WERI-Rb-1 (cell line): ENCODE data around the gene CTBS.
"Not testable (repeated sequence)": the region's sequence is repeated elsewhere in the genome, so short reads cannot be mapped to it uniquely, and the experiment has no call there.

Experiments
- DNase-seq: peaks from one replicate; pipeline ENCODE4 v3.0.0-alpha.2; 2020
- H3K27ac ChIP-seq: fragments of 250-450 bp; sonication (Bioruptor Pico); 2 replicates; pipeline ENCODE4 v1.5.1; 2020; ENCODE audit warnings: mild to moderate bottlenecking, moderate library complexity
- H3K27me3 ChIP-seq: fragments of 250-450 bp; sonication (Bioruptor Pico); 2 replicates; pipeline ENCODE4 v1.5.1; 2021; ENCODE audit warnings: mild to moderate bottlenecking, low read depth, moderate library complexity; ENCODE audit not compliant: insufficient read depth, severe bottlenecking
- H3K36me3 ChIP-seq: fragments of 250-450 bp; sonication (Bioruptor Pico); 2 replicates; pipeline ENCODE4 v1.5.1; 2020; ENCODE audit warnings: mild to moderate bottlenecking, moderate library complexity
- H3K4me3 ChIP-seq: 2 replicates; pipeline ENCODE4 v1.5.1; 2011; ENCODE audit warnings: low read depth, mild to moderate bottlenecking, control low read depth, low read length
- H3K9me3 ChIP-seq: fragments of 250-450 bp; sonication (Bioruptor Pico); 2 replicates; pipeline ENCODE4 v1.5.1; 2021; ENCODE audit warnings: mild to moderate bottlenecking, moderate library complexity; ENCODE audit not compliant: severe bottlenecking
- CTCF ChIP-seq: IDR thresholded peaks from 2 replicates; pipeline ENCODE4 v1.5.1; 2011; ENCODE audit warnings: low read depth, mild to moderate bottlenecking, control low read depth, inconsistent platforms, low read length

CTBS gene

GRCh38 chr1:84598418-84598817 is 24.2 kb upstream of the CTBS start:
- H3K4me3 ChIP-seq = no peak overlapping the region
- no peak for DNase-seq
- H3K9me3 ChIP-seq = peaks cover 10% of the 10 kb centered on the region
- H3K36me3 ChIP-seq = no peaks in the 10 kb centered on the region
- H3K27me3 ChIP-seq = no peaks in the 10 kb centered on the region
- no peak overlapping the region for H3K27ac ChIP-seq
- no peak for TF ChIP-seq CTCF

- no peak for DNase-seq
- no peaks in the 10 kb centered on the region for H3K27me3 ChIP-seq
- H3K36me3 ChIP-seq = no peaks in the 10 kb centered on the region
- H3K4me3 ChIP-seq = no peak overlapping the region
- H3K27ac ChIP-seq = no peak overlapping the region
- TF ChIP-seq CTCF = no peak
- peaks cover 10% of the 10 kb centered on the region for H3K9me3 ChIP-seq
Measured at GRCh38 chr1:84597011-84597410, 22.8 kb upstream of the CTBS start.

- H3K27me3 ChIP-seq, H3K36me3 ChIP-seq, H3K4me3 ChIP-seq, DNase-seq, H3K9me3 ChIP-seq, H3K27ac ChIP-seq: not testable (repeated sequence)
Measured at GRCh38 chr1:84594959-84595358, 20.7 kb upstream of the CTBS start.

GRCh38 chr1:84587099-84587498 is 12.9 kb upstream of the CTBS start:
- DNase-seq = no peak
- Histone ChIP-seq H3K27me3 (no peaks in the 10 kb centered on the region), H3K27ac (no peak overlapping the region), H3K36me3 (no peaks in the 10 kb centered on the region), H3K9me3 (no peaks in the 10 kb centered on the region), H3K4me3 (no peak overlapping the region)
- no peak for TF ChIP-seq CTCF

- no peaks in the 10 kb centered on the region for H3K9me3 ChIP-seq
- H3K4me3 ChIP-seq = no peak overlapping the region
- H3K36me3 ChIP-seq = no peaks in the 10 kb centered on the region
- no peak for DNase-seq
- H3K27me3 ChIP-seq = no peaks in the 10 kb centered on the region
- TF ChIP-seq CTCF = no peak
- 0 out of 2 replicates have a peak overlapping the region, but pooled peaks have one; percentile 15 for H3K27ac ChIP-seq
Measured at GRCh38 chr1:84585803-84586202, 11.6 kb upstream of the CTBS start.

GRCh38 chr1:84584126-84584525 is 9.9 kb upstream of the CTBS start:
- H3K36me3 ChIP-seq = no peaks in the 10 kb centered on the region; the same call in 1 of the 2 replicates
- DNase-seq = no peak
- TF ChIP-seq CTCF = no peak
- no peaks in the 10 kb centered on the region for H3K9me3 ChIP-seq
- no peaks in the 10 kb centered on the region for H3K27me3 ChIP-seq
- H3K4me3 ChIP-seq = peak overlapping the region; percentile 48
- H3K27ac ChIP-seq = peak overlapping the region; percentile 94
